ENCODE results near the gene PKN2.

- TF ChIP-seq POLR2A (IDR thresholded peaks at IDR 0.05; ENCODE audit: low read depth, low read length) = no peak
- no peak for TF ChIP-seq POLR2AphosphoS5 (IDR thresholded peaks at IDR 0.05; ENCODE audit: low read depth, low read length)
- no peak for TF ChIP-seq TAF1 (IDR thresholded peaks at IDR 0.05; ENCODE audit: low read depth, low read length)
- TF ChIP-seq PAX5 (IDR thresholded peaks at IDR 0.05; ENCODE audit: insufficient read depth, low read length, severe bottlenecking) = no peak
- no peak for TF ChIP-seq SPI1 (IDR thresholded peaks at IDR 0.05; ENCODE audit: low read depth, low read length)
- TF ChIP-seq POU2F2 (IDR thresholded peaks at IDR 0.05; ENCODE audit: low read depth, low read length) = no peak
Measured at GRCh38 chr1:88668405-88668804, 15.7 kb upstream of the PKN2 start.

Data from GM12891 (cell line).